GM12878 (cell line): ENCODE measurements around the gene MICALL2.

Source experiments
- EP300 ChIP-seq, 2 experiments: fragments of 150-350 bp in 1 of 2; IDR thresholded peaks; 2 replicates each; pipeline ENCODE4 v1.6.1; 2011 to 2012; ENCODE audit warnings: low read depth in 2 of 2, low read length in 2 of 2, borderline replicate concordance in 1 of 2, improper control_type of control experiment in 1 of 2, inconsistent platforms in 1 of 2; ENCODE audit not compliant: control insufficient read depth in 1 of 2
- HDAC6 ChIP-seq: fragments of 200-600 bp; sonication (generic); IDR thresholded peaks from one replicate; pipeline ENCODE4 v1.8.0; 2017; ENCODE audit warnings: antibody characterized with exemption; ENCODE audit not compliant: unreplicated experiment
- MTA3 ChIP-seq: IDR thresholded peaks from 2 replicates; pipeline ENCODE4 v1.6.1; 2012; ENCODE audit warnings: low read length, inconsistent platforms, borderline replicate concordance
- SP1 ChIP-seq: IDR thresholded peaks from one replicate; pipeline ENCODE4 v1.6.1; 2011; ENCODE audit warnings: low read depth, low read length
- TAF1 ChIP-seq: IDR thresholded peaks from 2 replicates; pipeline ENCODE4 v1.6.1; 2011; ENCODE audit warnings: mild to moderate bottlenecking, low read depth, low read length, borderline replicate concordance
- YY1 ChIP-seq: IDR thresholded peaks from 2 replicates; pipeline ENCODE4 v1.6.1; 2011; ENCODE audit warnings: low read depth, mild to moderate bottlenecking, low read length
- TF ChIP-seq, protein P1 (sequence below), 3 experiments: IDR thresholded peaks in 2 of 3; conservative IDR thresholded peaks in 1 of 3; 2 replicates each; pipeline ENCODE4 v1.5.1; 2011; ENCODE audit warnings: low read depth in 3 of 3, low read length in 3 of 3, mild to moderate bottlenecking in 3 of 3, control low read depth in 2 of 3, moderate library complexity in 2 of 3, inconsistent platforms in 1 of 3, mixed read lengths in 1 of 3; ENCODE audit not compliant: control insufficient read depth in 2 of 3, insufficient read depth in 1 of 3; ENCODE audit errors: extremely low read depth in 1 of 3
- TF ChIP-seq, protein P2 (sequence below): IDR thresholded peaks from 2 replicates; pipeline ENCODE4 v1.6.1; 2012; ENCODE audit warnings: low read depth, low read length, improper control_type of control experiment

DNA sequence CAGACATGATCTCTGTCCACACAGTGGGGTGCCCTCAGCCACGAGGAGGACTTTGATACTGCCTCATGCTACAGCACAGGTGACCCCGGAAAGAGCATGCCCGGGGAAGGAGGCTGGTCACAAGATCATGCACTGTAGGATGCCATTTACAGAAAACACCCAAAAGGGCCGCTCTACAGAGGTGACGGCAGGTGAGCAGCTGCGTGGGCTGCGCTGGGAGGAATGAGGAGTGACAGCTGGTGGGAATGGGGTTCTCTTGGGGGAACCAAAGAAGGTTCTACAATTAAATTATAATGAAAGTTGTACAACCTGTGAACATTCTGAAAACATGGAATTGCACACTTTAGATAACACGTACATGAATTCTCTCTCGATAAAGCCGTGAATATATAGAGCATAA is 33.0 kb upstream of the MICALL2 start:
- TF ChIP-seq TAF1 (no peak), YY1 (no peak), HDAC6 (no peak), SP1 (no peak), EP300 (IDR thresholded peaks at IDR 0.05; ENCODE audit: borderline replicate concordance in 1 of 2, control insufficient read depth in 1 of 2, low read depth in 2 of 2, low read length in 2 of 2) (no peak), MTA3 (no peak)
- TF ChIP-seq, protein P1, sequence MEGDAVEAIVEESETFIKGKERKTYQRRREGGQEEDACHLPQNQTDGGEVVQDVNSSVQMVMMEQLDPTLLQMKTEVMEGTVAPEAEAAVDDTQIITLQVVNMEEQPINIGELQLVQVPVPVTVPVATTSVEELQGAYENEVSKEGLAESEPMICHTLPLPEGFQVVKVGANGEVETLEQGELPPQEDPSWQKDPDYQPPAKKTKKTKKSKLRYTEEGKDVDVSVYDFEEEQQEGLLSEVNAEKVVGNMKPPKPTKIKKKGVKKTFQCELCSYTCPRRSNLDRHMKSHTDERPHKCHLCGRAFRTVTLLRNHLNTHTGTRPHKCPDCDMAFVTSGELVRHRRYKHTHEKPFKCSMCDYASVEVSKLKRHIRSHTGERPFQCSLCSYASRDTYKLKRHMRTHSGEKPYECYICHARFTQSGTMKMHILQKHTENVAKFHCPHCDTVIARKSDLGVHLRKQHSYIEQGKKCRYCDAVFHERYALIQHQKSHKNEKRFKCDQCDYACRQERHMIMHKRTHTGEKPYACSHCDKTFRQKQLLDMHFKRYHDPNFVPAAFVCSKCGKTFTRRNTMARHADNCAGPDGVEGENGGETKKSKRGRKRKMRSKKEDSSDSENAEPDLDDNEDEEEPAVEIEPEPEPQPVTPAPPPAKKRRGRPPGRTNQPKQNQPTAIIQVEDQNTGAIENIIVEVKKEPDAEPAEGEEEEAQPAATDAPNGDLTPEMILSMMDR (IDR thresholded peaks at IDR 0.05 in 2 of 3, conservative IDR thresholded peaks at IDR 0.05 in 1 of 3; ENCODE audit: control insufficient read depth in 2 of 3, extremely low read depth in 1 of 3, insufficient read depth in 1 of 3, low read depth in 3 of 3, low read length in 3 of 3), result no peak
- TF ChIP-seq, protein P2, sequence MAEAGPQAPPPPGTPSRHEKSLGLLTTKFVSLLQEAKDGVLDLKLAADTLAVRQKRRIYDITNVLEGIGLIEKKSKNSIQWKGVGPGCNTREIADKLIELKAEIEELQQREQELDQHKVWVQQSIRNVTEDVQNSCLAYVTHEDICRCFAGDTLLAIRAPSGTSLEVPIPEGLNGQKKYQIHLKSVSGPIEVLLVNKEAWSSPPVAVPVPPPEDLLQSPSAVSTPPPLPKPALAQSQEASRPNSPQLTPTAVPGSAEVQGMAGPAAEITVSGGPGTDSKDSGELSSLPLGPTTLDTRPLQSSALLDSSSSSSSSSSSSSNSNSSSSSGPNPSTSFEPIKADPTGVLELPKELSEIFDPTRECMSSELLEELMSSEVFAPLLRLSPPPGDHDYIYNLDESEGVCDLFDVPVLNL, result no peak
